Stimulated activated CD4-positive, alpha-beta T cell treated with anti-CD3 and anti-CD28 coated beads, Interleukin-1b, Interleukin-23, amount 100 ng/mL, for 1 hour (primary cell): Measurements from ENCODE around the gene PEPD.

Experiments
- DNase-seq, 2 donors: peaks; one replicate each; pipeline ENCODE4 v3.0.0-alpha.2; 2020; ENCODE audit warnings: low read depth in 2 of 2

The PEPD gene

GRCh38 chr19:33383720-33384292 lies 137.8 kb downstream of the PEPD start:
- DNase-seq = no peak

DNA sequence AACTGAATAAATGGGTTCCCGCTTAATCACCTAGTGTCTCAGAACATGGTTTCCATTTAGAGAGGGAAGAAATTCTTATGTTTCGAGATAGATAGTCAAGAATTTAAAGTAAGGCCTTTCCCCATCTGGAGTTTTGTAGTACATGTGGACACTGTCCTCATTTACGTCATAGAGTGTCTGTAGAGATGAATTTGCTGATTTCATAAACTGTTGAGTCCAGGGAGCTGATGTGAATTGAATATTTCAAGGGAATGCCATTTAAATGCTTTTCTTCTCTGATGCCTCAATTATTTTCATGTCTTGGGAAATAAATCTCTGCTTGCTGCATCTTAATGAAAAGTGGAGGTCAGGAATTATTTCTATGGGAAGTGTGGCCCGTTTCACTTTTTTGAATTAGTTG lies 138.6 kb downstream of the PEPD start:
- DNase-seq = no peak

DNA sequence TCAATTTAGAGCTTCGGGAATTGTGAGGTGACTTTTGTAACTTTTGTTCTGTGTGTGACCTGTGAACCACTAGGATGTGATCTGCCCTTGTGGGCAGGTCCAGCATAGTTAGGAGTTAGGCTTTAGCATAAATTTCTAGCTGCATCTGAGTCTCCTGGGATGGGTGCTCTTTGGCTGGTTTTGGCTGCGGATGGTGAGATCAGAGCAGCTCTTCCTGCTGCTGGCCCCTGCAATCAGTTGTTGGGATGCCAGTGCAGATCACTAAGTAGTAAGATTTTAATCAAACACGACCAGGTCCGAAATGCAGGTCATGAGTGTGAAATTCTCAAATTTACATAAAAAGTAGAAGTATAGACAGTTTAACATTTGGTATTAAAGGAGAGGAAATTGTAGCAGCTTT lies 139.6 kb downstream of the PEPD start:
- no peak for DNase-seq

DNA sequence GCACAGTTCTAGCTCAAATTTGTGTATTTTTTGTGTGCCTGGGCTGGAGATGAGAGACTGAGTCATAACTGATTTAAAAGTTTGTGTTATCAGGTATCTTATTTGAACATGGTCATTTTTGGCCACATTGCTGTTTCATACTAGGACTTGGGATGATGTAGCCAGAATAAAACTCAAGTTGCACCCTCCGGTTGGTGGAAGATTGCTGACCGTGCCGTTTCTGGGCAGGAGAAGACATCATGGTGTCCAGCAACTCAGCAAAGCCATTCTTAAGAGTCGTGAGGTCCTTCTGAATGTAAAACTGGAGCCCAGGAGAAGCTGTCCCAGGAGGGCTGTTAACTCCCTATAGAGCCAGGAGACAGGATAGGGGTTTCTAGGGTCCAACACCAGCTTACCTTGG lies 140.5 kb downstream of the PEPD start:
- no peak for DNase-seq

GRCh38 chr19:33379151-33379829 lies 142.3 kb downstream of the PEPD start:
- DNase-seq = no peak

- DNase-seq = no peak
These were observed 143.8 kb downstream of the PEPD start for GRCh38 chr19:33377586-33378475.

GRCh38 chr19:33376941-33377557 lies 144.5 kb downstream of the PEPD start:
- no peak for DNase-seq

DNA sequence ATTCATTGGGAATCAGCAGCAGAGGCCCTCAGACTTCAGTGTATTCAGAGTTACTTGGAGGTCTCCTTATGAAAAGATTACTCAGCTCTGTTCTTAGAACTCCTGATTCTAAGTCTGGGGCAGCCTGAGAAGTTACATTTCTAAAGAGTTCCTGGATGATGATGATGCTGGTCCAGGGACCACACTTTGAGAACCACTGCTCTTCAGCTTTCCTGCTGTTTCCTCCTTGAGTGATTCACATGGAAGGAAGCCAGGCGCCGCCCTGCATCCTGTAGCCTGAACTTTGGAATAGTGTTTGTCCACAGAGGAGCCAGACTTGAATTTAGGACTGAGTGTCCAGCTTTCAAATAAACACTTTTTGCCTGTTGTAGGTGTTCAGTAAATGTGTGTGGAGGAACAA lies 145.2 kb downstream of the PEPD start:
- no peak for DNase-seq

DNA sequence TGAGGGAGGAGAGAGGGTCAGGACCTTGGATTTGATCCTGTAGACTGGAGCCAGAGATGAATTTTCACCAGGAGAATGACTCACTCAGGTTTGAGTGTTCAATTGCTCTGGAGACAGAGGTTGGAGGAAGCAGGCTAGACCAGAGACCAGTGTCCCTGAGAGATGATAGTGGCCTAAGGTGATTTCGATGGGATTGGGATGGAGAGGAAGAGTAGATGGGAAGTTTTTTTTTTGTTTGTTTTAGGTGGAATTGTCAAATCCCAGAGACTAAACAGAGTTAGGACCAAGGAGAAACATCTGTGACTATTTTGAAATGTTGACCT lies 145.8 kb downstream of the PEPD start:
- no peak for DNase-seq

DNA sequence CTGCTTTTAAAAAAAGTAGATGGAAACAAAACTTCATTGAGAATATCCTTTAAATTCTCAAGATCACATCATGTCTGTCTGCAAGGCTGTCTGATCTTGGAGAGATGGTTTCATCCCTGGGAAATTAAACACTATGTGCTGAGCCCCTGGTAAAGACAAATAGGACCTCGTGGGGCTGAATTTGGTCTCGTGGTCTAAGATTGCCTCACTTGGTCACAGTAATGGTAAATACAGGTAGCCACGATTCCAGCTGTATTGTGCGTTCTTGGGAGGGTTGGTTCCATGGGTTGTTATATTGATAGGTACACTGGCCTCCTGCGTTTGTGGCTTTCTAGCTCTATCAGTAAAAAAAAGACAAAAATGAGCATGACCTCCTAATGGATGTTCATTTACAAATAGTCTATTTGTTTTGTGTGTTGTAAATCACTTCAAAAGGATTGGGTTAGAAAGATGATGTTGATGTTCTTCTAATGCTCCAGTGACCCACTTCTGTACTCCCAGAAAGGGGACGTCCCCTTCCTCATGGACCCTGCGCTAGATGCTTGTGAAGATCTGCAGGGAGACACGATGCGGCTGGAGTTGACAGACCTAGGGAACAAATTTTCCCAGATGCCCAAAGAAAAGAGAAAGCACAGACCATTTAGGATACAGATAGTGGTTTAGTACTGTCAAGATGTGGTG lies 146.3 kb downstream of the PEPD start:
- no peak for DNase-seq

GRCh38 chr19:33374236-33374714 lies 147.3 kb downstream of the PEPD start:
- no peak for DNase-seq

GRCh38 chr19:33373453-33374235 lies 147.9 kb downstream of the PEPD start, which contains the start of gene CEBPG:
Gene CEBPG, plus strand, starts transcription at chr19:33373709. Its CDS starts 5,531 bp downstream, at chr19:33379240.
- peak; percentile 88 to 89 for DNase-seq

GRCh38 chr19:33370783-33371182 lies 150.8 kb downstream of the PEPD start:
- DNase-seq = no peak

- DNase-seq = no peak
These were observed 153.3 kb downstream of the PEPD start for GRCh38 chr19:33368074-33368864.

DNA sequence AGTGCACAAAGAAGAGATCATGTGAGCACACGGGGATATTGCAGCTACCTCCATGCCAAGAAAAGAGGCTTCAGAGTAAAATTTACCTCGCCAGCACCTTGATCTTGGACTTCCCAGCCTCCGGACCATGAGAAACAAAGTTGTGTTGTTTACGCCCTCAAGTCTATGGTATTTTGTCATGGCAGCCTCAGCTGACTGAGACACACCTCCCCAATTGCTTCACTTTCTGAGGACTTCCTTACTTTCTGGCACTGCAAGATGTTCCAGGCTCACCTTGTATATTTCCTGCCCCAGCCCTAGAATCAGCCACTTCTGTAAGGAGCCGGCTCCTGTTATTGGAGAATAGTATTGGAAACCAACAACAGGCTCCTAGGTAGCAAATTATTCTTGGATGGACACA lies 154.7 kb downstream of the PEPD start:
- DNase-seq = no peak

GRCh38 chr19:33366127-33366526 lies 155.5 kb downstream of the PEPD start:
- no peak for DNase-seq

GRCh38 chr19:33365691-33366090 lies 155.9 kb downstream of the PEPD start:
- no peak for DNase-seq

DNA sequence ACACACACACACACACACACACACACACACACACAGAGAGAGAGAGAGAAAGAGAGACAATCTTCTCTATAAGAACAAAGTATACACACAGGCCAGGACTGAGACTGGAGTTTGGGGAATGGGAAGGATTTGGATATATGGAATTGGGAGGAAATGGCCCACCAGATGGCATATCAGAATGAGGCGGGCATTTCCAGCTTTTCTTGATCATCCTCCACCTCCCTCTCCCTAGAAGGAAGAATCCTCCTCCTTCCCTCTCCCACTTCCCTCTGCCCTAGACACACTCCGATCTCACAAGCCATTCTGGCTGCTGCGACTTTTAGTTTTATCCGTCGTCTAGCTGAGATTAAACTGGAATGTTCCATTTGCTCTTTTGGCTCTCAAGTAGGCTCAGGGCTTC lies 158.1 kb downstream of the PEPD start:
- no peak for DNase-seq

- DNase-seq = no peak
These were observed 158.9 kb downstream of the PEPD start for GRCh38 chr19:33362508-33363228.
